ENCODE measurements around the gene TRPM2. TPM values are rescaled to one million over a fixed set of nuclear protein-coding genes. Genes with fewer than 3 reads are reported as not detected.

Gene TRPM2
- total and polyA plus RNA-seq, 2 experiments from 2014 or later: not detected

GRCh38 chr21:44318489-44319285, 34.7 kb upstream of the TRPM2 start:
- H3K36me3 ChIP-seq: peaks cover 12% of the 10 kb centered on the region
- no peaks in the 10 kb centered on the region for H3K27me3 ChIP-seq
- H3K27ac ChIP-seq: no peak overlapping the region

GRCh38 chr21:44319407-44320065, 33.9 kb upstream of the TRPM2 start:
- no peak for TF ChIP-seq CTCF (IDR thresholded peaks at IDR 0.05; ENCODE audit: low read depth, low read length)
- no peaks in the 10 kb centered on the region for H3K9me3 ChIP-seq (ENCODE audit: low read depth)
- DNase-seq (ENCODE audit: low read depth in 1 of 2, low spot score in 1 of 2): no peak
- no peak overlapping the region for H3K27ac ChIP-seq
- peaks cover 9% of the 10 kb centered on the region for H3K36me3 ChIP-seq
- peaks cover 4% of the 10 kb centered on the region for H3K4me1 ChIP-seq (ENCODE audit: low read depth)
- no peaks in the 10 kb centered on the region for H3K27me3 ChIP-seq
- no peak overlapping the region for H3K4me3 ChIP-seq

More at GRCh38 chr21:44318489-44319285, 34.7 kb upstream of the TRPM2 start:
- Histone ChIP-seq H3K4me3 (no peak overlapping the region), H3K4me1 (ENCODE audit: low read depth) (peaks cover 4% of the 10 kb centered on the region), H3K9me3 (ENCODE audit: low read depth) (no peaks in the 10 kb centered on the region)
- no peak for TF ChIP-seq CTCF (IDR thresholded peaks at IDR 0.05; ENCODE audit: low read depth, low read length)
- no peak for DNase-seq (ENCODE audit: low read depth in 1 of 2, low spot score in 1 of 2)

- DNase-seq (ENCODE audit: low read depth in 1 of 2, low spot score in 1 of 2): no peak
- peaks cover 4% of the 10 kb centered on the region for H3K4me1 ChIP-seq (ENCODE audit: low read depth)
- H3K27ac ChIP-seq: no peak overlapping the region
- H3K36me3 ChIP-seq: peaks cover 12% of the 10 kb centered on the region
- no peaks in the 10 kb centered on the region for H3K9me3 ChIP-seq (ENCODE audit: low read depth)
- H3K27me3 ChIP-seq: no peaks in the 10 kb centered on the region
- no peak for TF ChIP-seq CTCF (IDR thresholded peaks at IDR 0.05; ENCODE audit: low read depth, low read length)
- H3K4me3 ChIP-seq: no peak overlapping the region
These were observed 32.6 kb upstream of the TRPM2 start for GRCh38 chr21:44320847-44321246.

GRCh38 chr21:44321846-44322450, 31.5 kb upstream of the TRPM2 start:
- Histone ChIP-seq H3K4me3 (no peak overlapping the region), H3K36me3 (peaks cover 15% of the 10 kb centered on the region), H3K4me1 (ENCODE audit: low read depth) (peaks cover 4% of the 10 kb centered on the region), H3K27ac (no peak overlapping the region), H3K9me3 (ENCODE audit: low read depth) (no peaks in the 10 kb centered on the region), H3K27me3 (no peaks in the 10 kb centered on the region)
- no peak for TF ChIP-seq CTCF (IDR thresholded peaks at IDR 0.05; ENCODE audit: low read depth, low read length)
- DNase-seq (ENCODE audit: low read depth in 1 of 2, low spot score in 1 of 2): no peak

- H3K4me3 ChIP-seq: no peak overlapping the region
- H3K9me3 ChIP-seq (ENCODE audit: low read depth): no peaks in the 10 kb centered on the region
- H3K27me3 ChIP-seq: no peaks in the 10 kb centered on the region
- no peak overlapping the region for H3K27ac ChIP-seq
- no peak for DNase-seq (ENCODE audit: low read depth in 1 of 2, low spot score in 1 of 2)
- H3K4me1 ChIP-seq (ENCODE audit: low read depth): no peaks in the 10 kb centered on the region
- H3K36me3 ChIP-seq: peaks cover 15% of the 10 kb centered on the region
- TF ChIP-seq CTCF (IDR thresholded peaks at IDR 0.05; ENCODE audit: low read depth, low read length): no peak
These were observed 30.6 kb upstream of the TRPM2 start for GRCh38 chr21:44322621-44323325.
